Measurements from ENCODE around the gene DDX60.
"Not testable (repeated sequence)": the region's sequence is repeated elsewhere in the genome, so short reads cannot be mapped to it uniquely, and the experiment has no call there.

The DDX60 gene

GRCh38 chr4:168318266-168318895, at the start of gene DDX60:
DDX60 (minus strand) TSS chr4:168318752; CDS start chr4:168311259, 7,493 bp downstream.
- peak; percentile 91 for DNase-seq

- DNase-seq, result no peak
Measured at GRCh38 chr4:168367065-168367464, 48.5 kb upstream of the DDX60 start.

- DNase-seq, result no peak
Measured at GRCh38 chr4:168362025-168362401, 43.5 kb upstream of the DDX60 start.

- no peak for DNase-seq
Measured at GRCh38 chr4:168361365-168362024, 42.9 kb upstream of the DDX60 start.

GRCh38 chr4:168360271-168360670, 41.7 kb upstream of the DDX60 start:
- no peak for DNase-seq

- no peak for DNase-seq
Measured at GRCh38 chr4:168357941-168358340, 39.4 kb upstream of the DDX60 start.

GRCh38 chr4:168353746-168354145, 35.2 kb upstream of the DDX60 start:
- no peak for DNase-seq

- DNase-seq, result no peak
Measured at GRCh38 chr4:168337550-168337940, 19.0 kb upstream of the DDX60 start.

- DNase-seq, result no peak
Measured at GRCh38 chr4:168336837-168337549, 18.4 kb upstream of the DDX60 start.

- no peak for DNase-seq
Measured at GRCh38 chr4:168335621-168336020, 17.1 kb upstream of the DDX60 start.

- DNase-seq, result no peak
Measured at GRCh38 chr4:168334053-168334452, 15.5 kb upstream of the DDX60 start.

- not testable (repeated sequence) for DNase-seq
Measured at GRCh38 chr4:168330575-168330974, 12.0 kb upstream of the DDX60 start.

GRCh38 chr4:168325591-168325990, 7.0 kb upstream of the DDX60 start:
- no peak for DNase-seq

- DNase-seq, result no peak
Measured at GRCh38 chr4:168321006-168321405, 2.5 kb upstream of the DDX60 start.

GRCh38 chr4:168319486-168320019, 1.0 kb upstream of the DDX60 start:
- no peak for DNase-seq

GRCh38 chr4:168317621-168318020, 931 bp downstream of the DDX60 start:
- DNase-seq, result peak; percentile 10

GRCh38 chr4:168309781-168310180, 8.8 kb downstream of the DDX60 start:
- DNase-seq, result no peak

- DNase-seq, result no peak
Measured at GRCh38 chr4:168308912-168309311, 9.6 kb downstream of the DDX60 start.

- DNase-seq, result no peak
Measured at GRCh38 chr4:168306476-168306875, 12.1 kb downstream of the DDX60 start.

- DNase-seq, result no peak
Measured at GRCh38 chr4:168304744-168305459, 13.7 kb downstream of the DDX60 start.

GRCh38 chr4:168303430-168303829, 15.1 kb downstream of the DDX60 start:
- not testable (repeated sequence) for DNase-seq

- no peak for DNase-seq
Measured at GRCh38 chr4:168293386-168293975, 25.1 kb downstream of the DDX60 start.

- no peak for DNase-seq
Measured at GRCh38 chr4:168291242-168291641, 27.3 kb downstream of the DDX60 start.

Data from CD4-positive, alpha-beta T cell treated with Interleukin-4 for 4 hours (primary cell).